ENCODE measurements around the gene CACNA1B. TPM values are rescaled to one million over a fixed set of nuclear protein-coding genes. Genes with fewer than 3 reads are reported as not detected.

Gene CACNA1B
- total and polyA plus RNA-seq, 2 of the 4 experiments (the other 2 are of a cell fraction) = 0.02 TPM; not detected in 1

DNA sequence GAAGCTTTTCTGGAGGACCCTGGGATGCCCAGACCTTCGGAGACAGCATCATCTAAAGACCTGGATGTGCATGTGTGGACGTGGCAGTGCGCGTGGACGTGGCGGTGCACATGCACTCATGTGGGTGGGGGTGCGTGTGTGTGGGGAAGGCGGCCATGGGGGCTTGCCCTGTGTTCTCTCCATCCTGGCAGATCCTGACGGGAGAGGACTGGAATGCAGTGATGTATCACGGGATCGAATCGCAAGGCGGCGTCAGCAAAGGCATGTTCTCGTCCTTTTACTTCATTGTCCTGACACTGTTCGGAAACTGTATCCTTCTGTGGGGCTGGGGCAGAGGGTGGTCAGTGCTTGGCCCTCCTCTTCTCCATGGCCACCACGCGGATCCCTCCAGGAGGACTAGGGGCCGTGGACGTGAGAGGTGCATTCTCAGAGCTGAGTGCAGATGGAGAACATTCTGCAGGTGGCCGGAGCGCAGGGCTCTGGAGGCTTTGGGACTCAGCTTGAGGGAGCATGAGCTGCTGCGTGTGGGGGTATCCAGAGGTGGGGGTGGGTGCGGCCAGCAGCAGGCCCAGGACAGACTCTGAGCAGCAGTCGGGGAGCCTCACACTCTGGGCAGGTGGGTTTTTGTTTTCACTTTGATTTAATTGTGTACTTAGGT, 129.1 kb downstream of the CACNA1B start:
- H3K9ac ChIP-seq (ENCODE audit: low read depth, low read length) = no peak overlapping the region
- H2AK5ac ChIP-seq (ENCODE audit: low read depth, low read length) = no peak overlapping the region
- H3K18ac ChIP-seq (ENCODE audit: low read depth, low read length) = no peak overlapping the region
- DNase-seq (no peak), ATAC-seq (ENCODE audit: low read depth) (no peak)
- no TSS peak for BruUV-seq (replicated peaks)
- H3K4me3 ChIP-seq (ENCODE audit: insufficient read depth, low read depth, low read length) = no peak overlapping the region
- H4K8ac ChIP-seq (ENCODE audit: low read depth in 2 of 2, low read length in 2 of 2) = no peak overlapping the region
- no peak overlapping the region for H3K4ac ChIP-seq (ENCODE audit: low read depth, low read length)
- peaks cover 22% of the 10 kb centered on the region; the same call in 1 of the 2 replicates for H3K9me3 ChIP-seq (ENCODE audit: control insufficient read depth, insufficient read depth, low read length)
- dilution Hi-C loops (cut with HindIII; ENCODE audit: low sequenced_read_pairs, unreplicated experiment) (no loop called here), intact Hi-C loops (cut with micrococcal nuclease) (no loop called here), in situ Hi-C loops (cut with MboI; ENCODE audit: low sequenced_read_pairs) (no loop called here)
- no peaks in the 10 kb centered on the region for H3K36me3 ChIP-seq (ENCODE audit: control insufficient read depth, insufficient read depth, low read length)
- no peak overlapping the region for H3K14ac ChIP-seq (replicated peaks; ENCODE audit: low read depth, low read length)
- H2BK120ac ChIP-seq (ENCODE audit: low read depth, low read length) = no peak overlapping the region
- no peaks in the 10 kb centered on the region for H3K9me1 ChIP-seq (ENCODE audit: insufficient read depth, low read length)
- no peak overlapping the region for H3K27ac ChIP-seq (ENCODE audit: insufficient read depth, low read length)
- no peak overlapping the region for H3K4me2 ChIP-seq (ENCODE audit: low read depth, low read length)
- H2AFZ ChIP-seq (replicated peaks; ENCODE audit: low read length, poor library complexity) = no peak overlapping the region
- H2AK9ac ChIP-seq (replicated peaks; ENCODE audit: low read depth, low read length, poor library complexity) = no peak overlapping the region
- no peak overlapping the region for H2BK20ac ChIP-seq (ENCODE audit: low read depth, low read length)
- no peak overlapping the region for H4K91ac ChIP-seq (ENCODE audit: insufficient read depth, low read depth, low read length)
- ChIA-PET CTCF (no interaction called here), POLR2A (ENCODE audit: unreplicated experiment) (no interaction called here)
- H3K4me1 ChIP-seq (ENCODE audit: control insufficient read depth, insufficient read depth, low read length) = no peaks in the 10 kb centered on the region
- H2BK5ac ChIP-seq (ENCODE audit: low read depth, low read length, poor library complexity, severe bottlenecking) = no peak overlapping the region
- 74% methylated on average over 12 of the region's 25 CpGs; no CpG with 5 or more reads in 1 of the 2 experiments for WGBS, 2 experiments (ENCODE audit: extremely low coverage in 2 of 2, insufficient read length in 1 of 2)
- no peak overlapping the region for H2BK15ac ChIP-seq (ENCODE audit: low read depth, low read length)
- no peak overlapping the region for H4K5ac ChIP-seq (ENCODE audit: low read depth, low read length)
- no peaks in the 10 kb centered on the region for H3K27me3 ChIP-seq (ENCODE audit: control insufficient read depth, insufficient read depth, low read length)
- H3K56ac ChIP-seq (ENCODE audit: extremely low read depth, insufficient read depth, low read length) = no peak overlapping the region
- H3K23ac ChIP-seq (ENCODE audit: low read depth, low read length) = no peak overlapping the region
- no peaks in the 10 kb centered on the region for H3K79me1 ChIP-seq (ENCODE audit: low read depth in 1 of 2, low read length in 2 of 2)
- TF ChIP-seq FOS (IDR thresholded peaks at IDR 0.05; ENCODE audit: low read depth, low read length) (no peak), RCOR1 (IDR thresholded peaks at IDR 0.05; ENCODE audit: insufficient replicate concordance, low read length) (no peak)
- H4K20me1 ChIP-seq (ENCODE audit: insufficient read depth, low read length) = no peaks in the 10 kb centered on the region

All from IMR-90 (cell line).